OCI-LY3 (cell line): Measurements from ENCODE around the gene RBM14.

ENCODE experiments used
- H2AFZ ChIP-seq: fragments of 200-600, 300-600 bp; shearing (Covaris generic); 2 replicates; pipeline ENCODE4 v1.6.0; 2014; ENCODE audit warnings: antibody characterized with exemption, low read depth, low read length
- H3K27ac ChIP-seq: fragments of 200-600, 300-600 bp; sonication (generic); 2 replicates; pipeline ENCODE4 v1.5.1; 2014; ENCODE audit warnings: mild to moderate bottlenecking, low read length, moderate library complexity, mixed read lengths
- H3K27me3 ChIP-seq: fragments of 200-600, 300-600 bp; sonication (generic); 2 replicates; pipeline ENCODE4 v1.6.1; 2014; ENCODE audit warnings: low read depth, low read length, mixed read lengths
- H3K36me3 ChIP-seq: fragments of 200-600, 300-600 bp; sonication (generic); replicated peaks from 2 replicates; pipeline ENCODE3; 2014; ENCODE audit warnings: low read depth, low read length, mixed read lengths
- H3K4me1 ChIP-seq: fragments of 300-600, 200-600 bp; sonication (generic); 2 replicates; pipeline ENCODE4 v1.6.1; 2014; ENCODE audit warnings: low read length, mixed read lengths
- H3K4me2 ChIP-seq: fragments of 200-600, 300-600 bp; sonication (generic); 2 replicates; pipeline ENCODE4 v1.6.1; 2014; ENCODE audit warnings: low read length, mixed read lengths
- H3K4me3 ChIP-seq: fragments of 300-600, 200-600 bp; sonication (generic); 2 replicates; pipeline ENCODE4 v1.5.1; 2014; ENCODE audit warnings: antibody characterized with exemption, mild to moderate bottlenecking, low read length, moderate library complexity
- H3K79me2 ChIP-seq: fragments of 300-600, 200-600 bp; shearing (Covaris generic); 2 replicates; pipeline ENCODE4 v1.6.1; 2014; ENCODE audit warnings: mild to moderate bottlenecking, low read length, mixed read lengths
- H3K9ac ChIP-seq: fragments of 300-600, 200-600 bp; shearing (Covaris generic); 2 replicates; pipeline ENCODE4 v1.6.0; 2014; ENCODE audit warnings: mild to moderate bottlenecking, low read length, moderate library complexity
- H3K9me3 ChIP-seq: fragments of 200-600, 300-600 bp; shearing (Covaris generic); 2 replicates; pipeline ENCODE4 v1.6.1; 2014; ENCODE audit warnings: low read length, mixed read lengths; ENCODE audit not compliant: insufficient read depth
- H4K20me1 ChIP-seq: fragments of 200-600, 300-600 bp; sonication (generic); 2 replicates; pipeline ENCODE4 v1.6.1; 2016; ENCODE audit warnings: low read length, mixed read lengths; ENCODE audit not compliant: insufficient read depth
- EZH2phosphoT487 ChIP-seq: fragments of 200-600 bp; shearing (Covaris generic); IDR thresholded peaks from 2 replicates; pipeline ENCODE4 v1.6.1; 2018; ENCODE audit warnings: antibody characterized with exemption, mixed run types, low read depth
- TF ChIP-seq, protein P1 (sequence below): fragments of 200-600, 300-600 bp; sonication (generic); IDR thresholded peaks from 2 replicates; pipeline ENCODE4 v1.5.1; 2014; ENCODE audit warnings: antibody characterized with exemption, low read length, low read depth

RBM14 gene

DNA sequence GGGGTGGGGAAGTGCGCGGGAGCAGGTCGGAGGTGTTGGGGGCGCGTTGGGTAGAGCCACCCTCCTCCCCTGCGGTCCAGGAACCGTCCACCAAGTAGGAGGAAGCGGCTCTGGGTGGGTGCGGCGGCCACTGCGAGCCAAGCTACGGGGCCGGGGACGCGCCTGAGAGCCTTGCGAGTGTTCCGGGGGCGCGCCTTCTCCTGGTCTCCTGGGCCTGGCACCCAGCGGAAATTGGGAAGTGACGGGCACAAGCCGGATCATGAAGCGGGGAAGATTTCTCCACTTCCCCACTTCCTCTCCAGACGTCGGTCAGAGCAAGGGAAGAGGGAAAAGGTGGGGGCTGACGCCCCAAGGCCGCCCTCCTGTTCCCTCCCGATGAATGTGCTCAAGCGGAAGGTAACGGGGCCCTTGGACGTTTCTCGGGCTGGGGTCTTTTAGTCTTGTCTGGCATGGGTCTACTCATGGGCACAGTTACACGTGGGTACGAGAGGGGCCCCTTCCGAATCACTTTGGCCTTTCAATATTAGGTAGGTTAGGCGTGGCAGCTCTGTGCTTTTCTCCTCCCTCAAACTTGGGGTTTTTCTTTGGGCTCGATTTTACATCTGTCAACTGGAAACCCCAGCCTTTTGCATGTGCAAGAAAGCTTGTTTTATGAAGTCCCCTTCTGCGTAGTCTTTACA lies 865 bp downstream of the RBM14 start:
- Histone ChIP-seq H3K27ac (peak overlapping the region; percentile 74), H3K27me3 (no peaks in the 10 kb centered on the region), H2AFZ (no peak overlapping the region), H4K20me1 (peaks cover 52% of the 10 kb centered on the region), H3K36me3 (peaks cover 33% of the 10 kb centered on the region), H3K9me3 (no peaks in the 10 kb centered on the region), H3K79me2 (peaks cover 74% of the 10 kb centered on the region), H3K4me3 (peak overlapping the region; percentile 88), H3K4me1 (peaks cover 27% of the 10 kb centered on the region), H3K9ac (peak overlapping the region; percentile 86), H3K4me2 (peak overlapping the region; percentile 94)
- TF ChIP-seq, protein P1, sequence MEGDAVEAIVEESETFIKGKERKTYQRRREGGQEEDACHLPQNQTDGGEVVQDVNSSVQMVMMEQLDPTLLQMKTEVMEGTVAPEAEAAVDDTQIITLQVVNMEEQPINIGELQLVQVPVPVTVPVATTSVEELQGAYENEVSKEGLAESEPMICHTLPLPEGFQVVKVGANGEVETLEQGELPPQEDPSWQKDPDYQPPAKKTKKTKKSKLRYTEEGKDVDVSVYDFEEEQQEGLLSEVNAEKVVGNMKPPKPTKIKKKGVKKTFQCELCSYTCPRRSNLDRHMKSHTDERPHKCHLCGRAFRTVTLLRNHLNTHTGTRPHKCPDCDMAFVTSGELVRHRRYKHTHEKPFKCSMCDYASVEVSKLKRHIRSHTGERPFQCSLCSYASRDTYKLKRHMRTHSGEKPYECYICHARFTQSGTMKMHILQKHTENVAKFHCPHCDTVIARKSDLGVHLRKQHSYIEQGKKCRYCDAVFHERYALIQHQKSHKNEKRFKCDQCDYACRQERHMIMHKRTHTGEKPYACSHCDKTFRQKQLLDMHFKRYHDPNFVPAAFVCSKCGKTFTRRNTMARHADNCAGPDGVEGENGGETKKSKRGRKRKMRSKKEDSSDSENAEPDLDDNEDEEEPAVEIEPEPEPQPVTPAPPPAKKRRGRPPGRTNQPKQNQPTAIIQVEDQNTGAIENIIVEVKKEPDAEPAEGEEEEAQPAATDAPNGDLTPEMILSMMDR, result no peak
- no peak for TF ChIP-seq EZH2phosphoT487

DNA sequence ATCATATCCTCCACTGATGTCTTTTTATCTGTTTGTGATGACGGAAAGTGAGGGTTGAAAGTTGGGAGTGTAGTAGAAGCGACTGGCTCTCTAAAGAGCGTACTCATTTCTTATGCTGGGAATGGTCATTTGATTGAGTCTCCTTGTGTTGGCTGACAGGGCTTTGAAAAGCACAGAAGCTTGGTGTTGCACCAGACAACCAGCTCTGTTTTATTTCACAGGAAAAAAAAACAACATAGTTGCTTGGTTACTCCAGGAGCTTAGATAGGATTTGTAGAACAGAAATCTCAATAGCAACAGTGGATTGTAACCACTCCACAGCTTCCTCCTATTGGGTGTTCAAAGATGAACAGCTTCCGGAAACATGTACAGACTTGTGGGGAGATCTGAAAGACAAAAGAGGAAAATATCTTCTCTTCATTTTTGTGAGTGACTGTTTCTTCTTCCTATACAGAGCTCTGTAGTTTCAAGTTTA lies 2.7 kb downstream of the RBM14 start:
- Histone ChIP-seq H4K20me1 (peaks cover 70% of the 10 kb centered on the region), H3K27me3 (no peaks in the 10 kb centered on the region), H3K27ac (peak overlapping the region; percentile 21), H3K36me3 (peaks cover 51% of the 10 kb centered on the region), H3K4me3 (peak overlapping the region; percentile 88), H2AFZ (no peak overlapping the region), H3K79me2 (peaks cover 92% of the 10 kb centered on the region), H3K9ac (no peak overlapping the region), H3K4me1 (peaks cover 27% of the 10 kb centered on the region), H3K9me3 (no peaks in the 10 kb centered on the region), H3K4me2 (peak overlapping the region; percentile 94)
- TF ChIP-seq, protein P1, result no peak

DNA sequence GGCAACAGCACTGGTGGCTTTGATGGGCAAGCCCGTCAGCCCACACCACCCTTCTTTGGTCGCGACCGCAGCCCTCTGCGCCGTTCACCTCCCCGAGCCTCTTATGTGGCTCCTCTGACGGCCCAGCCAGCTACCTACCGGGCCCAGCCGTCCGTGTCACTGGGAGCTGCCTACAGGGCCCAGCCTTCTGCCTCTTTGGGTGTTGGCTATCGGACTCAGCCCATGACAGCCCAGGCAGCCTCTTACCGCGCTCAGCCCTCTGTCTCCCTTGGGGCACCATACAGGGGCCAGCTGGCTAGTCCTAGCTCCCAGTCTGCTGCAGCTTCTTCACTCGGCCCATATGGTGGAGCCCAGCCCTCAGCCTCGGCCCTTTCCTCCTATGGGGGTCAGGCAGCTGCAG lies 8.0 kb downstream of the RBM14 start:
- Histone ChIP-seq H3K27me3 (no peaks in the 10 kb centered on the region), H3K4me1 (peaks cover 7% of the 10 kb centered on the region; the same call in 1 of the 2 replicates), H3K9ac (no peak overlapping the region), H3K4me2 (no peak overlapping the region), H3K4me3 (no peak overlapping the region), H3K79me2 (peaks cover 100% of the 10 kb centered on the region), H3K27ac (no peak overlapping the region), H3K9me3 (no peaks in the 10 kb centered on the region), H3K36me3 (peaks cover 81% of the 10 kb centered on the region), H4K20me1 (peaks cover 96% of the 10 kb centered on the region), H2AFZ (no peak overlapping the region)
- no peak for TF ChIP-seq EZH2phosphoT487
- TF ChIP-seq, protein P1, result no peak

DNA sequence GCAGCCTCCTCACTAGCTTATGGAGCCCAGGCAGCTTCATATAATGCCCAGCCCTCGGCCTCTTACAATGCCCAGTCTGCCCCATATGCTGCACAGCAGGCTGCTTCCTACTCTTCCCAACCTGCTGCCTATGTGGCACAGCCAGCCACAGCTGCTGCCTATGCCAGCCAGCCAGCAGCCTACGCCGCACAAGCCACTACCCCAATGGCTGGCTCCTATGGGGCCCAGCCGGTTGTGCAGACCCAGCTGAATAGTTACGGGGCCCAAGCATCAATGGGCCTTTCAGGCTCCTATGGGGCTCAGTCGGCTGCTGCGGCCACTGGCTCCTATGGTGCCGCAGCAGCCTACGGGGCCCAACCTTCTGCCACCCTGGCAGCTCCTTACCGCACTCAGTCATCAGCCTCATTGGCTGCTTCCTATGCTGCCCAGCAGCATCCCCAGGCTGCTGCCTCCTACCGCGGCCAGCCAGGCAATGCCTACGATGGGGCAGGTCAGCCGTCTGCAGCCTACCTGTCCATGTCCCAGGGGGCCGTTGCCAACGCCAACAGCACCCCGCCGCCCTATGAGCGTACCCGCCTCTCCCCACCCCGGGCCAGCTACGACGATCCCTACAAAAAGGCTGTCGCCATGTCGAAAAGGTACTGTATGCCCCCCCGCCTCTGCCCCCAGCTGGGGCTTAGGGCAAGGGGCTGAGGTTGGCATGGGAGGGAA lies 8.8 kb downstream of the RBM14 start:
- Histone ChIP-seq H3K79me2 (peaks cover 100% of the 10 kb centered on the region), H2AFZ (no peak overlapping the region), H3K4me2 (no peak overlapping the region), H3K27me3 (no peaks in the 10 kb centered on the region), H3K9me3 (no peaks in the 10 kb centered on the region), H3K4me1 (peaks cover 3% of the 10 kb centered on the region; the same call in 1 of the 2 replicates), H3K36me3 (peaks cover 85% of the 10 kb centered on the region), H3K9ac (no peak overlapping the region), H3K27ac (no peak overlapping the region), H4K20me1 (peaks cover 98% of the 10 kb centered on the region), H3K4me3 (no peak overlapping the region)
- no peak for TF ChIP-seq EZH2phosphoT487
- TF ChIP-seq, protein P1, result no peak
